Mesangial cell (primary cell): ENCODE data around the gene ZNF829. TPM values are rescaled to one million over a fixed set of nuclear protein-coding genes. Genes with fewer than 3 reads are reported as not detected.

Experiments used
- total RNA-seq: library from RNA; depleted of rRNA; stranded (reverse); fragments of >200 nt; gene quantifications from 2 replicates; pipeline ENCODE4 v1.2.3, GENCODE V29; 2015

Gene ZNF829
- 1.5 and 1.6 TPM in 2 replicates for total RNA-seq

DNA sequence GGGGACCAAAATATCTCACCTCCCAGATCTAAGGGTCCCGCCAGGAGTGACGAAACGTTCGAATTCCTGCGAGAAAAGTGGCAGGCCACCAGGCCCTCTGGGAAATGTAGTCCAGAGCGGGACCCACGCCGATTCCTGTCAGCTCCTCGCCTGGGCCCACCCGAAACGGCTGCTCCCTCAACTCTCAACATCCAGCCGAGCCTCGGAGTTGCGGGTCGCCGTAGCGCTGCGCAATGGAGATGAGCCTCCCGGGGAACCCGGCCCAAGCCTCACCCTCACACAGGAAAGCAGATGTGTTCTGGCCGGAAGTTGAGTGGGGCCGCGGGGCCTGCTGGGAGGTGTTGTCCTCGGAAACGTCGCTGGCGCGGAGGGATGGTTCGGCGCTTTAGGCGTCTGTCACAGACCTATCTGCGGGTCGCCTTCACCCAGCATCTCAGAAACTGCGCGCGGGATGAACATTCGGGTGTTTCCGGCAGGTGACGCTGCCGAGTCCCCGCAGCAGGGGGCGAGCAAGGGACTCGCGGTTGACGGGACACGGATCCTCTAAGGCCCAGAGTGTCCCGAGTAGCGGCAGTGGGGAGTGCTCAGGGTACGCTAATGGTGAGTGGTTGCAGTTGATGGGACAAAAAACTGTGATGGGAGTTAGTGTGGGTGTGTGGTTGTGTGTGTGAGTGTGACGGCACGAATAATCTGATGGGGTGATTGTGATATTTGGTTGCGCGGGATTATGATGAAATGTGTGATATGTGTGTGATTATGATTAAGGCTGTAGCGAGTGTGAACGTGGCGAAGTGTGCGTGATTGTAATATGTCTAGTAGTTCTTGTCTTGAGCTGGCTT is at the start of gene ZNF829, which contains the start of gene ZNF568:
Gene ZNF829, minus strand, starts transcription at position 300 of the 839 bp plus-strand sequence. CDS start 1,124 bp downstream, outside the sequence.
Gene ZNF568, plus strand, starts transcription at position 341 of the 839 bp plus-strand sequence. CDS start 6,439 bp downstream, outside the sequence.

DNA sequence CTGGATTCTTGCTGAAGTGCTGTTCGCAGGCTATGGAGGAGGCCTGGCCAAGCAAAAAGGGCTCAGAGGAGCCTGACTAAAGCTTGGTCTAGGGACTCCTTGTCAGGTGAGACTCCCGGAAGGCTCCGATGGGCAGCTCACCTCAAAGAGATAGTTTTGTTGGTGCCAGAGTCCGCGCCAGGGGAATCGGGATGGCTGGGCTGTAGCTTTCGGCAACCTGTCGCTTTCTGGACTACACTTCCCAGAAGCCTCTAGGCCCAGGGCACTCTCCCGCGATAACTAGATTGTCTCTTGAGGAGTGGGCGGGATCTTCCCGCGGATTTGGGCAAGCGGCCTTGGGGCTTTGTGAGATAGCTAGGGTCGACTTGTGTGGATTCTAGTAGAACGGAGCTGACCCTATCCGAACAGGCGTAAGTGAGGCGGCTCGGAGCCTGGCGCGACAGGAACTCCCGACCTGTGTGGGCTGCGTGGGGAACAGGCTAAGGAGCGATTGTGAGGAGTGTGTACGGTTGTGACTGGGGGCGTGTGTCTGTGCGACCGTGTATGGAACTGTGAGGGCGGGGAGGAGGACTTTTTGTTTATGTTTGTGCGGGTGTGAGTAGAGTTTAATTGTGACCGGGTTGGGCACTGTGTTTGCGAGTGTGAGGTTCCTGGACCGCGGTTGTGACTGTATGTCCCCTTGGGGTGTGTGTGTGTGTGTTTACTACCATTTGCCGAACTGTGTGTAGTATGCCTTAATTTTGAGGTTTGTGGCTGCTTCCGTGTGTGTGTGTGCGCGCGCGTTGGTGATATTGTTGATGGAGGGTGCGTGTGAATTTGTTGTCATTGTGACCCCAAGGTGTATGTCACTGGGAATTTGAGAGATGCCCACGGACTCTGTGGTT is 65.3 kb downstream of the ZNF829 start, which contains the start of gene ZNF345:
Gene ZNF345, plus strand, starts transcription at position 318 of the 884 bp plus-strand sequence. CDS start 25,955 bp downstream, outside the sequence.

Other genes with a start within 250 kb of the ZNF829 start
- gene ZNF461, start 249.5 kb downstream of the ZNF829 start, total RNA-seq: 2.1 and 3.9 TPM in 2 replicates
- 2.3 and 2.9 TPM in 2 replicates for gene ZNF567, start 228.7 kb downstream of the ZNF829 start, total RNA-seq
- 1.6 and 2.6 TPM in 2 replicates for gene ZNF850, start 143.5 kb downstream of the ZNF829 start, total RNA-seq
- gene ZNF790, start 77.9 kb downstream of the ZNF829 start, total RNA-seq: 0.81 and 2.3 TPM in 2 replicates
- gene ZNF345, start 65.4 kb downstream of the ZNF829 start, total RNA-seq: 1.1 and 1.3 TPM in 2 replicates
- gene ZNF568, start within 50 bp of the ZNF829 start, total RNA-seq: 3.1 and 4.4 TPM in 2 replicates
- 1.5 and 3.8 TPM in 2 replicates for gene ZNF420, start 162.1 kb upstream of the ZNF829 start, total RNA-seq